C4-2B (cell line): Measurements from ENCODE around the gene RBM28.

ENCODE experiments used
- CTCF ChIP-seq: fragments of 450-650 bp; conservative IDR thresholded peaks from 2 replicates; pipeline ENCODE4 v1.5.1; 2017; ENCODE audit warnings: mild to moderate bottlenecking
- ZFX ChIP-seq: fragments of 450-650 bp; IDR thresholded peaks from 2 replicates; pipeline ENCODE4 v1.6.1; 2017

GRCh38 chr7:128259131-128260061, 84.3 kb downstream of the RBM28 start:
- no peak for TF ChIP-seq CTCF
- no peak for TF ChIP-seq ZFX
